ENCODE measurements around the gene HLF.
A peak's percentile ranks its signal among the peaks of the same experiment; 100 is the strongest.

Gene HLF

DNA sequence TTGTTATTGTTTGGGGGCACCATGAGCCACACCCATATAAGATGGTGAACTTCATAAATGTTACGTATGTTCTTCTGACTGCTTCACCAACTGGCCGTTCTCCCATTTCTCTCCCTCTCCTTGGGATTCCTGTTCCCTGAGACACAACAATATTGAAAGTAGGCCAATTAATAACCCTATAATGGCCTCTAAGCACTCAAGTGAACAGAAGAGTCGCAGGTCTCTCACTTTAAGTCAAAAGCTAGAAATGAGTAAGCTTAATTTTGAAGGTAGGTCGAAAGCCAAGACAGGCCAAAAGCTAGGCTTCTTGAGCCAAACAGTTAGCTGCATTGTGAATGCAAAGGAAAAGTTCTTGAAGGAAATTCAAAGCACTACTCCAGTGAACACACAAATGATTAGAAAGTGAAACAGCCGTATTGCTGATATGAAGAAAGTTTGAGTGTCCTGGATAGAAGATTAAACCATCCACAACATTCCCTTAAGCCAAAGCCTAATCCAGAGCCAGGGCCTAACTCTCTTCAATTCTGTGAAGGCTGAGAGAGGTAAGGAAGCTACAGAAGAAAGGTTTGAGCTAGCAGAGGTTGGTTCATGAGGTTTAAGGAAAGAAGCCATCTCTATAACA, 25.8 kb downstream of the HLF start:
- DNase-seq (ENCODE audit: low read depth in 2 of 2), result no peak

DNA sequence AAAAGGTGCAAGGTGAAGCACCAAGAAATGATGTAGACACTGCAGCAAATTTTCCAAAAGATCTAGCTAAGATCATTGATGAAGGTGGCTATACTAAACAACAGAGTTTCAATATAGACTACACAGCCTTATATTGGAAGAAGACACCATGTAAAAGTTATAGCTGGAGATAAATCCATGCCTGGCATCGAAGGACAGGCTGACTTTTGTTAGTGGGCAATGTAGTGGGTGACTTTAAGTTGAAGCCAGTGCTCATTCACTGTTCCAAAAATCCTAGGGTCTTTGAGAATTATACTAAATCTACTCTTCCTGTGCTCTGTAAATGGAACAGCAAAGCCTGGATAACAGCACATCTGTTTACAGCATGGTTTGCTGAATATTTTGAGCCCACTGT, 26.4 kb downstream of the HLF start:
- no peak for DNase-seq (ENCODE audit: low read depth in 2 of 2)

DNA sequence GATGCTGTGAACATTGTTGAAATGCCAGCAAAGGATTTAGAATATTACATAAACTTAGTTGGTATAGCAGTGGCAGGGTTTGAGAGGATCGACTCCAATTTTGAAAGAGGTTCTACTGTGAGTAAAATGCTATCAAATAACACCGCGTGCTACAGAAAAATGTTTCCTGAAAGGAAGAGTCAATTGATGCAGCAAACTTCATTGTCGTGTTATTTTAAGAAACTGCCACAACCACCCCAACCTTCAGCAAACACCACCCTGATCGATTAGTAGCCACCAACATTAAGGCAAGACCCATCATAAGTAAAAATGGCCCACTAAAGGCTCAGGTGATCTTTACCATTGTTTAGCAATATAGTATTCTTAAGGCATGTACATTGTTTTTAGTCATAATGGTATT, 27.3 kb downstream of the HLF start:
- DNase-seq (ENCODE audit: low read depth in 2 of 2), result no peak

DNA sequence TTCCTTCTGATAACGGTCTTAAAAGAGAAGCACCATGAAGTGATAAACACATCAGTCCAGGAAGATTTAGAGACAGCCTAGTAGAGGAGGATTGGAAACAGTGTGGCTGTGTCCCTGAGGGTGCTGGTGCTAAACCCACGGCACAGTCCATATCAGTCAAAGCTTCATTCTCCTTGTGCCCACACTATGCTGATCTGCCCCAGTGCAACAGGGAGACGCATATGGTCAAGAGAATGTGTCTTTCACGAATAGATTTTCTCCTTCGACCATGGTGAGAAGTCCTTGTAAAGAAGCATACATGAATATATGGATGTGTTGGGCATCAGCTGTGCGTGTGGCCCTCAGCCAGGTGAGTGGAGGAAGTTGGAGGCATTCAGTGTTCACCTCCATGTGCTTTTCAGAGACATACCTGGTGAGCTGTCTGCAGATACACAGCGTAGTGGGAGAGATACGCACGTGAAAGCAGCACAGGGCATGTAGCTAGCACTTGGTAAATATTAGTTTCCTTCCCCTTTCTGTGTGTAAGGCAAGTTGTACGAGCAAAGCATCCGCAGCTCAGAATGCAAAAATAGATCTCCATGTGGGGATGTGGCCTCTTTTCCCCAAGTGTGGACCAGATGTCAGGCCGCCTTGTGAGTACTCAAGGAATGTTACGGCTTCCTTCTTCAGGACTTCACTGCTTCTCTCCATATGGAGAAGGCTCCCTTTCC, 29.4 kb downstream of the HLF start:
- no peak for DNase-seq (ENCODE audit: low read depth in 2 of 2)

DNA sequence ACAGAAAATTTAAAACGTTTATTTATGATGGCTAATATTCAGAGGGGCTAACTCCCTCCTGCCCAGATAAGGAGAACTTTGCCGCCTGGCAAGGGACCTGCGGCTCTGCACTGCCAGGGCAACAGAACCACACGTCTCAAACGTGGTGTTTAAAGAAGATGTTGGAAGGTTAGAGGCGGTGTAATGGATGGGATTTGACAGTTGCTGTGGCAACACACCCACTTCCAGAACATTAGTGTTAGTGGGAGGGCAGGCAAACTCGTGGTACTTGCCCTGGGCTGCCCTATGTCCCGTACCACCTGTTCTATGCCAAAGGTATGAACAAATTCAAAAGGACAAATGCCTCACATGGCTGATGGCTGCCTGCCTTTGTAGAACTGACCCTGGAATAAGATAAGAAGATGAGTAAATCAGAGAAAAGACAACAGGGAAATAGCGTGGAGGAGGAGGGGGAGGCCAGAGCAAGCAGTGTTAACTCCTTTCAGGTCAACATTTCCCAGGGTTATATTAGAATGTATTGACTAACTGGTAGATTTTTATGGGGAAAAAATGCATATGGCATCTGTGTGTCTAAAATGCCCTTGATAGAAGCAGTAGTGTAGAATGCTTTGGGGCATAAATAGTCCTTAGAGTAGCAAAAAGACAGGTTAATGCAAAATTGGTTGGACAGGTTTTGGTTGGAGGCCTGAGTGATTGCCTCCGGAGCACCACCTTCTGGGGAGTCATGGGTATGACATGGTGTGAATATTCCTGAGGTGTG, 30.8 kb downstream of the HLF start:
- DNase-seq (ENCODE audit: low read depth in 2 of 2), result peak; percentile 14 to 33

DNA sequence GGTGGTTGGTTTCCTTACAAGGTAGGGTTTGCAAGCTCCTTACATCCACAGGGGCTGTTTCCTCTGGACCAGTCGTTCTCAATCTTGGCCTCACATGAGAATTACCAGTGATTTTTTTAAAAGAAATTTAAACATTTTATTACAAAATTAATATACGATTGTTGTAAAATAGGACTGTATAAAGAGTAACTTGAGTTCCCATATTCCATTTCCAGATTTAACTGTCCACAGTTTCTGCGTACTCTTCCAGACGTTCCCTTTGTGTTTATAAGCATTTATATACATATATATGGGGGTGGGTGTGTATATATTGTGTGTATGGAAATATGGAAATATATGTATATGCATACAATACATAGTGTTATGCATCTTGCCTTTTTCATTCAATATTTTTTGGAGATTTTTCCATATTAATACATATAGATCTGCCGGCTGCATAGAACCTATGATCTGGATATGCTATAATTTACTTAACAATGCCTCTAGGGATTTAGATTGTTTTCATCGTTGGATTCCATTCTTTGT, 31.5 kb downstream of the HLF start:
- no peak for DNase-seq (ENCODE audit: low read depth in 2 of 2)

DNA sequence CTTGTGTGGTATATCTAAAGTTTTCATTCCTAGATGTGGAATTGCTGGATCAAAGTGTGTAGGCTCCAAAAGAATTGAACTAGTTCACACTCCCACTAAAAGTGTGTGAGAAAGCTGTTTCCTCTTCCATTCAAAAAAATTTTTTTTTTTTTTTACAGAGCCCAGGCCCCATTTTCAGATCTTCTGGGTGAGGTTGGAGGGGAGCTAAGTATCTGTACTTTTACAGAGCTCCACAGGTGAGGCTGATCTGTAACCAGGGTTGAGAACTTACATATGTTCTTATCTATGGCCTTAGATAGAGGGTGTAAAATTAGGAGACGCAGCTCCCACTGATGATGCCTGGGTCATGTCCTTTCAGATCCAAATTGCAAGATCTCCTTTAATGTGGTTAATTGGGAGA, 31.9 kb downstream of the HLF start:
- no peak for DNase-seq (ENCODE audit: low read depth in 2 of 2)

DNA sequence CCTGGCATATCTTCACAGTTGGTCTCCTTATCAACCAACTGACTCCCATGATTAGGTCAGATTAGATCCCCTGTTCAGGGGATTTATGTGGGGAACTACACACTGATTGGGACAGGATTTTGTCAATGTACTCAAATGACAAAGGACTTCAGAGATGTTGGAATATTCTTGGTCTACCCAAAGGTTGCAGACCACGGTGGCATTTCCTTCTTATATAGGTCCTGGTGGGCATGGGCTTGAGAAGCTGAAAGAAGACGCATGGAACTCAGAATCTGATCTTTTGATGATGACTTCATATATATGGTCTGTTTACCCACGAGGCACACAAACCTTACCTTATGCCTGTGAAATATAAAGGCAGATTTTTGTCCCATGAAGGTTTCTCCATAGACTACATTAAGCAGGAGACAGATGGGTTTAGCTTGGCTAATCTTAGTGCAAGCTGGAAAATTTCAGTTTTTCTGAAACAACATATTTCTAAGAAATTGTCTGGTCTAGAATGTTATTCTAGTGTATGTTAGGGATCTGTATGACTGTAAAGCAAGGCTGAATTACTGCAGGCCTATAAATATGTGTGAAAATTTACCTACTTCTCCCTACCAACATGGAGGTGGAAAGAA, 33.5 kb downstream of the HLF start:
- no peak for DNase-seq (ENCODE audit: low read depth in 2 of 2)

DNA sequence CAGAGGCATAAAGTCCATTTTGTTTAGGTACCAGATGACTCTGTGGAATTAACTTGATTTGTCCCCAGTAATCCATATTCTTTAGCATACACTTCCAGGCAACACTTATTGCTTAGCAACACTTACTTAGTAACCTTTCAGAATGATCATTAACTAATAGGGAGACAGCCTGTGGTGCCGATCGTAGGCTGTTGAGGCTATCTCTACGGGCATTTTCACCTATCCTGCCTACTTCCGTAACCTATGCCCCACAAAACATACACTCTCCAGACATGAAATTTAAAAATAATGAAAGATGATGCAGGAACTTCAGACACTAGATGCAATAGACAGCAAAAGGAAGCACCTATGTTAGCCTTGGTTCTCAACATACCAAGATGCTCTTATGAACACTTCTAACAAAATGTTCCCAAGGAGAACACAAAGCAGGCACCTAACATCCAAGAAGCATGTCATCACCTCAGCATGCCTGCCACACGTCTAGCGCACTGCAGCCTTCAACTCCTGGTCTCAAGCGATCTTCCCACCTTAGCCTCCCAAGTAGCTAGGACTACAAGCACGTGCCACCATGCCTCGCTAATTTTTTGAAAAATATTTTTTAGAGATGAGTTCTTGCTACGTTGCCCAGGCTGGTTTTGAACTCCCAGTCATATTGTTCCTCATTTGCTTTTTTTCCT, 34.5 kb downstream of the HLF start:
- DNase-seq (ENCODE audit: low read depth in 2 of 2), result no peak

DNA sequence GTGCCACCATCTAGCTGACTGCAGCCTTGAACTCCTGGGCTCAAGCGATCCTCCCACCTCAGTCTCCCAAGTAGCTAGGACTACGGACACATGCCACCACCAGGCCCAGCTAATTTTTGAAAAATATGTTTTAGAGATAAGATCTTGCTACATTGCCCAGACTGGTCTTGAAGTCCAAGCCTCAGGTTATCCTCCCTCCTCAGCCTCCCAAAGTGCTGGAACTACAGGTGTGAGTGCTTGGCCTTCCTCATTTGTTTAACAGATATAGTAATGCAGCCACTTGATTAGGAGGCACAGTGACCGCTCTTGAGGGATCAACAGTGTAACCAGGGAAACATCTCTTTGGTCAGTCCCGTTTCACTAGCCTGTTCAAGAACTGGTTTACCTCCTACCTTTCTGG, 35.1 kb downstream of the HLF start:
- no peak for DNase-seq (ENCODE audit: low read depth in 2 of 2)

DNA sequence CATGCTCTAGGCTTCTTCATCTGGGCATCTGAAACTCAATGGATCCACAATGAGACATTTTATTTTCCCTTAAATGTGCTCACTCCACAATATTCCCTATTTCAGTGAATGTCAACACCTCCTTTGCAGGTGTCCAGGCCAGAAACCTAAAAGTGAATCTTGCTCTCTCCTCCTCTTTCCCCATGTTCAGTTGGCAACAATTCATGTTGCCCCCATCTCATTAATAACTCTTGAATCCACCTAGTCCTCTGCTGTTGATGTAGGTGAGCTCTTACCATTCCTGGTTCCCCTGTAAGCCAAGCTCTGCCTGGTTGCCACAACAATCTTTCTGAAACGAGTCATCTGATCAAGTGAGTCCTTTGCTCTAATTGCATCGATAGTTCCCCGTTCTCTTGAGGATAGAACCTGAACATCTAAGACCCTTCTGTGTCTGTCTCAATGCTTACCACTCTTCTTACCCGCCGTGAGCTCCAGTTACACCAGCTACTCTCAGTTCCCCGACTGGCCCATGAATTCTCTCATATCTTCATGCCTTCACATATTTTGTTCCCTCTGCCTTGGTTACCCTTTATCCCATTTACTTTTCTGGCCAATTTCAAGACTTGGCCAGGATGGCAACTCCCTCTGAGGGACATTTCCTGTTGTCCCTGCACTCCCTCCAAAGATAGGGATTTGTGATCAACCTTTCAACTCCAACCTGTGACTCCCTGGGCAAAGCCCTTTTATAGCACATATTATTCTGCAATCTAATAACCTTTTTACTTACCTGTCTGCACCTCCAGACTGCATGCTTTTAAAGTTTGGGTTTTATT, 35.9 kb downstream of the HLF start:
- DNase-seq (ENCODE audit: low read depth in 2 of 2), result no peak

DNA sequence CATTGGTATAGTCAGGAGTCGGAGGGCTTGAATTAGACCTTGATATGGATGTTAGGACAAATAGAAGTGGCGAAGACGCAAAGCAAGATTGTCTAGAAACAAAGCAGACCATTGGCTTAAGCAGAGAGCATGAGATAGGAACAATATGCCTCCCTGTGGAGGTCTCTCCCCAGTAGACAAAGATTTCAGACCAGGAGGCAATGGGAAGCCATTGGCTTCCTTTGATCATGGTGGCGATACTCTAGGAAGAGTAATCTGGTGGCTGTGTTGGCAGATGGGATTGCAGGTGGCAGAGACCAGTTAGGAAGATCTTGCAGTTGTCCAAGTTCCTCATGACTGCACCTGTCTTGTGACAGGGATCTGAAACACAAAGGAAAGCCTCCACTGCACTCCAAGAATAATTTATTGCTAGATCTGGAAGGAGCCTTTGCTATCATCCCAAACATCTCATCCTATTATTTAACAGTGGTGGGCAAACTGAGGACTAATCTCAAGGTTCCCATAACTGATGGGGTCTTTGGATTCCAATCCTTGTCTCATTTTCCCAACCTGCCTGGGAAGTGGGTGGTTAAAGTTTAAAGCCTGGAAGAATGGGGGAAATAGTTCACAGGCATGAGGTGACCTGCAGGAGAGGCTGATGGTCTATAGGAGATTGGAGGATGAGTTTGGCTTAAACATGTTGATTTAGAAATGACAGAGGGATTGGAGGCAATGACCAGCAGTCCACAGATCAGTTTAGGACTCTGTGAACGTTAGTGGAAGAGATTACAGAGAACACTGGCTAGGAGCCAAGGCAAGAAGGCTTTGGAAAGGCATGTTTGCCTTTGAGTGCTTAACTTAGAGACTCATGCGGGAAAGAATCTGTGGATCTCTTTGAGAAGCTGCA, 37.0 kb downstream of the HLF start:
- DNase-seq (ENCODE audit: low read depth in 2 of 2), result no peak

DNA sequence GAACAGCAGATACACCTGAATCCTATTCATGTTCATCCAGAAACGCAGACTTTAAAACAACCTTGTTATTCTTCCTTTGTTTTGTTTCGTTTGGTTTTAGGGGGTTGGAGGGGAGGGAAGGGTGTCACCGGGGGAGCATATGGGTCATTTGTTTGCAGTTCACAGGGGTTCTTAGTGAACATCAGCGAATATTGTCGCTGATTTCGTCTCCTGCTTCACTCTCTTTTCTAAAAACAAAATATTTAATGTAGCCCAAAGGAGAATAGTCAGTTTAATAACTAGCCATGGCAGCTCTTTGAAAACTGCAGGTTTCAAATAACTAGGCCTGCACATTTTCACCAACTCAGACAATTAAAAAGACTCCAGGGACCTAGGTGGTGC, 37.6 kb downstream of the HLF start:
- no peak for DNase-seq (ENCODE audit: low read depth in 2 of 2)

DNA sequence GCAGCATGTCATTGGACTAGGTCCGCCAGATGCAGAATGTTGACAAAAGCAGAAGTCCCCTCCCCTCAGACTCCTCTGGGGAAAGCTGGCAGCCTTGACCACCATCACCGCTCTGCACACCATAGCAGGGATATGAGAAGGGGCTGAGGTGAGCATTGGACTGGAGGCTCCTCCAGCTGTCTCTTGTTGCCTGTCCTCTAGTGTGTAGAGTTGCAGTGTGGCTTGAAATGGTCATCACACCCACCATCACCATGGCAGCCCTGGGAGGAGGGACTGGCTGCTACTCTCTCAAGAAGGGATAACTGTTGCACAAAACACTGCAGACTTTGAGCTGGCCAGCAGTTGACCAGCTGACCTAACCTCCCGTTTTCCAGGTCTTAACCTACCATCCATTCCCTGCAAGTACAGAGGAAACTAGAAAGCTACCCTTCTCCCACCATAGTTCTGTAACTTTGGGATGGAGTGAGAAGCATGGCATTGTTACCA, 38.3 kb downstream of the HLF start:
- no peak for DNase-seq (ENCODE audit: low read depth in 2 of 2)

DNA sequence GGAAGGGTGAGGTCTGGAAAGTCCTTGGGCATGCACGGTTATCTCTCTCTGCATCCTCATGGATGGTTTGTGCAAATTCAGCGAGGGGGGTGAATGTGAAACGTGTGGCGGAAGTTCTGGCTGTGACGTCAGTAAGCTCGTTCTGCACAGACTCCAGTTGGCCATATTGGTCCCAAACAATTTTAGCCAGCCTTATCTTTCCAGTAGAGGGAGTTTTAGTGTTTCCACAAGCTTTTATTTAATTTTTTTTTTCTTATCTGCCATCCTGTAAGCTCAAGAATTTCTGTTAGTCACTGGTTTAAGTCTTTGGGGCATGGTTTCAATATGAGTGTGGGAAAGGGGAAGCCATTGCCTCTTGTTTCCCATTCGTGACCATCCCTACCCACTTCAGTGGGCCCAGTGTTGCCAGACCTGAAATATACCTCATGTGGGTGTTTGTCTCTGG, 39.0 kb downstream of the HLF start:
- DNase-seq (ENCODE audit: low read depth in 2 of 2), result no peak

DNA sequence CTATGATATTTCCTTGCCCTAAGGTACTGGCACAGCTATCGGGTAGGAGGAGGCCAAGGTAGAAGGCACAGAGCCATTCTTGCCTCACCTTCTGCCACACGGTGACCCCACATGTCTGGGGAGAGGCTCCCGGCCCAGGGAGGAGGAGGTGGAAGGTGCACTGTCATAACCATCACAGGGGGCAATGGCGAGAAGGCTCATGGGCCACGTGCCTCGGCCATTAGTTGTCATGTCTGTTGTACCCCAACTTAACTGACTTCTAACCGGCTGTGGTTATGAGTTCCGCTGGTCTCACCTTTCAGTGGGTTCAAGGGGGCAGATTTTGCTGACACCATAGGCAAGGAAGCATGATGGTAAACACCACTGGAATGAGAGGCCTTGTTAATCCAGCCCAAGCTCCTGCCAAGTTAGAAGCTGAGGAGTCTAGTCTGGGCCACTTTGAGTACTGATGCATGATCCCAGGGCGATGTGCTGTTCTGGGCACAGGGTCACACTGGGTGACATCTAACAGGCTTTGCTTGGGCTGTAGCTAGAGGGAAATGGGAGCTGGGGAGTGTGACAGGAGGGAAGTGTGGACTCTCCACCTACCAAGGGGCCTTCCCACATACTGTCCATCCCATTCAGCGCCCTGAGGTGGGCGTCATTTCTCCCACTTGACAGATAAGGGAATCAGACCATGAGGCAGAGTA, 39.6 kb downstream of the HLF start:
- DNase-seq (ENCODE audit: low read depth in 2 of 2), result no peak

DNA sequence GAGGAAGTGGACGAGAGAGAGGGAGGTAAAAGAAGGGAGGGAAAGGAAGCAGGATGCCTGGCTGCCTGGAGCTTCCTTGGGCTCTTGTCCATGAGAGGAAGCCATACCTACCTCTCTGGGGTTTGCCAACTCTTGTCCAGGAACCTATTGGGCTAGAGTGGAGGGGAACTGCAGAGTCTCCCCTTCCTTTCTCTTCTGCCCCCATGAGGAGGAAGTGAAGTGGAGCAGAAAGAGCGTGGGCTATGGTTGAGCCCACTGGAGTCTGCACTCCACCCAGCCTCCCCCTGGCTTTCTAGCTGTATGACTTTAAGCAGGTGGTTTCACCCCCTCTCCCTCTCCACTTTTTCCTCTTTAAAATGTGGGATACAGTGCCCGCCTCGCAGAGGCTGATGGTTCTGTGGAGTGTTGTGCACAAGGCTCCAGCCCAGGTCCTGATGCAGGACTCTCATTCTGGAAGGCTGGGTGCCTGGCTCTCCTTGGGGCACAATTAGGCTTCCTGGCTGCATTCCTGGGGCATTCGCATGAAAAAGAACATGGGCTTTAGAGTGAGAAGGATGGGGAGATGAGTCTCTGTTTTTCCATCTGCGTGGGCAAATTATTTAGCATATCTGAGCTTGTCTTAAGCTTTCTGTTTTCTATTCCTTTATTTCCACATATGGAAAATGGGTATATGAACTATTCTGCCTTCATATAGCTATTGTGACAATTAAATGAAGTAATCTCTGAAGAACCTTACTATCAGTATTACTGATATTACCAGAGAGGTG, 40.7 kb downstream of the HLF start:
- no peak for DNase-seq (ENCODE audit: low read depth in 2 of 2)

DNA sequence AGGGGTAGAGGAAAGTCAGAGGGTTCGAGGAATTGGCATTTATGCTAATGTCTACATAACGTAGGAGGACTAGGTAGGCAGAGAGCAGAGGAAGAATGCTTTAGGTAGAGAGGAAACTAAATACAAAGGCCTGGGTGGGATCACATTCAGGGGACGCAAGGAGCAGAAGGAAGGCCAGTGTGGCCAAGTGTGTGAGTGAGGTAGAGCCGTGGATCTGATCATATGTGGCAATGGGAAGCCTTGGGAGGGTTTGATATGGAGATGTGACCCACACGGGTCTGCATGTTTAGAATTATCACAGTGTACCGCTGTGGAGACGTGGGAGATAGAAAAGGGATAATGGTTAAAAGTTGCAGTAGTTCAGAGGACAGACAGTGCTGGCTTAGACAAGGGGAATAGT, 43.1 kb downstream of the HLF start:
- DNase-seq (ENCODE audit: low read depth in 2 of 2), result no peak
